Left lung (tissue), 10 donors: ENCODE measurements around the gene SAMHD1. TPM values are rescaled to one million over a fixed set of nuclear protein-coding genes. Genes with fewer than 3 reads are reported as not detected.

Experiments
- ATAC-seq: fragments of 200-7000 bp; cut with Tn5 transposase; one replicate; pipeline ENCODE4 v1.9.1; 2020; ENCODE audit warnings: moderate library complexity
- DNase-seq, 4 donors: peaks; one replicate each; pipeline ENCODE4 v3.0.0-alpha.2; 2013 to 2020
- H3K27ac ChIP-seq, 2 donors: fragments of 200-600 bp; sonication (generic) in 1 of 2; one replicate each; pipeline versions ENCODE4 v1.5.0 to v1.8.0; 2020 to 2021
- H3K27me3 ChIP-seq, 2 donors: fragments of 200-600 bp; sonication (generic) in 1 of 2; one replicate each; pipeline versions ENCODE4 v1.5.0 to v1.8.0; 2020 to 2021
- H3K36me3 ChIP-seq, 2 donors: fragments of 200-600 bp; sonication (generic) in 1 of 2; one replicate each; pipeline versions ENCODE4 v1.5.0 to v1.8.0; 2020 to 2021
- H3K4me1 ChIP-seq, 2 donors: fragments of 200-600 bp; one replicate each; pipeline ENCODE4 v1.8.0; 2021
- H3K4me3 ChIP-seq, 2 donors: fragments of 200-600 bp; sonication (generic) in 1 of 2; one replicate each; pipeline versions ENCODE4 v1.5.0 to v1.8.0; 2020 to 2021; ENCODE audit warnings: mild to moderate bottlenecking in 1 of 2
- H3K9me3 ChIP-seq, 2 donors: fragments of 200-600 bp; sonication (generic) in 1 of 2; one replicate each; pipeline versions ENCODE4 v1.5.0 to v1.8.0; 2020 to 2021
- CTCF ChIP-seq, 2 donors: fragments of 200-600 bp; sonication (generic) in 1 of 2; IDR thresholded peaks; one replicate each; pipeline versions ENCODE4 v1.5.0 to v1.8.0; 2021; ENCODE audit warnings: antibody characterized with exemption in 2 of 2
- intact Hi-C, 2 donors: fragments of 100-400 bp; cut with DNase I; formaldehyde crosslinking; loops; one replicate each; pipeline versions ENCODE4 v1.11.2 to v1.14.2; 2022
- polyA plus RNA-seq, 6 donors: library from polyadenylated mRNA; unstranded; fragments of 120-200 nt; gene quantifications; one replicate each; pipeline ENCODE4 v1.2.1, GENCODE V29; 2013; ENCODE audit not compliant: insufficient read length in 6 of 6
- total RNA-seq, 2 donors: library from RNA; stranded (reverse); fragmentation: NEBNext Ultra II Directional; extraction: Animal tissue kit (Norgen Biotek cat#: 25700); gene quantifications; one replicate each; pipeline ENCODE4 v1.2.1, GENCODE V29; 2021
- donor health status: DM: no; HTN: yes; CAD: no.
- donor health status: DM: no; HTN: no; CAD: no.

SAMHD1 gene
- total and polyA plus RNA-seq, 8 donors = 31.8 to 197 (median 38.7) TPM

DNA sequence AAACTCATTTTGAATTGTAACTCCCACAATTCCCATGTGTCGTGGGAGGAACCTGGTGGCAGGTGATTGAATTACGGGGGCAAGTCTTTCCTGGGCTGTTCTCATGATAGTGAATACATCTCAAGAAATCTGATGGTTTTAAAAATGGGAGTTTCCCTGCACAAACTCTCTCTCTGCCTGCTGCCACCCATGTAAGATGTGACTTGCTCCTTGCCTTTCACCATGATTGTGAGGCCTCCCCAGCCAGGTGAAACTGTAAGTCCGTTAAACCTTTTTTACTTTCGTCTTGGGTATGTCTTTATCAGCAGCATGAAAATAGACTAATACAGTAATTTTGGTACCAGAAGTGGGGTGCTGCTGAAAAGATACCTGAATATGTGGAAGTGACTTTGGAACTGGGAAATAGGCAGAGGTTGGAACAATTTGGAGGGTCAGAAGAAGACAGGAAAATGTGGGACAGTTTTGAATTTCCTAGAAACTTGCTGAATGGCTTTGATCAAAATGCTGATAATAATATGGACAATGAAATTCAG is 41.4 kb upstream of the SAMHD1 start:
- peaks cover 0 to 14% of the 10 kb centered on the region in 2 donors for H3K36me3 ChIP-seq
- H3K4me1 ChIP-seq = peaks cover 0 to 4% of the 10 kb centered on the region in 2 donors
- TF ChIP-seq CTCF (IDR thresholded peaks at IDR 0.05) = no peak
- no peaks in the 10 kb centered on the region for H3K27me3 ChIP-seq
- ATAC-seq (no peak), DNase-seq (no peak)
- H3K27ac ChIP-seq = no peak overlapping the region
- H3K9me3 ChIP-seq = peaks cover 0 to 9% of the 10 kb centered on the region in 2 donors
- H3K4me3 ChIP-seq = no peak overlapping the region
- intact Hi-C loops = no loop called here

- H3K36me3 ChIP-seq = peaks cover 0 to 14% of the 10 kb centered on the region in 2 donors
- no peak overlapping the region for H3K27ac ChIP-seq
- no peak for TF ChIP-seq CTCF (IDR thresholded peaks at IDR 0.05)
- intact Hi-C loops = no loop called here
- peaks cover 0 to 4% of the 10 kb centered on the region in 2 donors for H3K4me1 ChIP-seq
- ATAC-seq (no peak), DNase-seq (no peak)
- peaks cover 0 to 9% of the 10 kb centered on the region in 2 donors for H3K9me3 ChIP-seq
- no peak overlapping the region for H3K4me3 ChIP-seq
- H3K27me3 ChIP-seq = no peaks in the 10 kb centered on the region
Observed at GRCh38 chr20:36991703-36992102, 40.2 kb upstream of the SAMHD1 start.

GRCh38 chr20:36989797-36990196 is 38.3 kb upstream of the SAMHD1 start:
- peak overlapping the region in 1 of 2 donors; percentile 45 for H3K27ac ChIP-seq
- H3K4me3 ChIP-seq = no peak overlapping the region
- H3K9me3 ChIP-seq = peaks cover 0 to 9% of the 10 kb centered on the region in 2 donors
- H3K27me3 ChIP-seq = no peaks in the 10 kb centered on the region
- intact Hi-C loops = no loop called here
- no peak for TF ChIP-seq CTCF (IDR thresholded peaks at IDR 0.05)
- ATAC-seq (peak; percentile 72), DNase-seq (peak in 1 of 4 donors; percentile 48)
- peaks cover 0 to 4% of the 10 kb centered on the region in 2 donors for H3K4me1 ChIP-seq
- no peaks in the 10 kb centered on the region for H3K36me3 ChIP-seq

DNA sequence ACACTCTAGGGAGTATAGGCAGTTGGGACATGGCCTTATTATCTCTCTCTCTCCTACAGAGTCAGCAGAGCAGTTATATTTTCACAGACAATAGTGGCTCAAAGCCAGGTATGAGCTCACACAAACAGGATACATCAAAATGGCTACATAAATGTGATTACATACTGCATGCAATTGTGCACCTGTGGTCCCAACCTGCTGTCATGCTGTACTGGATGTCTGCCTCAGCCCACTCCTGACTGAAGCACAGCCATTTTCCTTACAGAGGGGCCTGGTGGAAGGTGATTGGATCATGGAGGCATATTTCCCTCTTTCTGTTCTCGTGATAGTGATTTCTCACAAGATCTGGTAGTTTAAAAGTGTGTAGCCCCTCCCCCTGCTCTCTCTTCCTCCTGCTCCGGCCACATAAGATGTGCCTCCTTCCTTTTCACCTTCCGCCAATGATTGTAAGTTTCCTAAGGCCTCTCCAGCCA is 37.0 kb upstream of the SAMHD1 start:
- H3K27ac ChIP-seq = peak overlapping the region in 1 of 2 donors; percentile 45
- no peaks in the 10 kb centered on the region for H3K27me3 ChIP-seq
- H3K4me1 ChIP-seq = peaks cover 0 to 4% of the 10 kb centered on the region in 2 donors
- peak; percentile 39 for ATAC-seq
- no peak overlapping the region for H3K4me3 ChIP-seq
- TF ChIP-seq CTCF (IDR thresholded peaks at IDR 0.05) = no peak
- DNase-seq = peak in 1 of 4 donors; percentile 8
- intact Hi-C loops = no loop called here
- H3K9me3 ChIP-seq = peaks cover 0 to 9% of the 10 kb centered on the region in 2 donors
- H3K36me3 ChIP-seq = no peaks in the 10 kb centered on the region

DNA sequence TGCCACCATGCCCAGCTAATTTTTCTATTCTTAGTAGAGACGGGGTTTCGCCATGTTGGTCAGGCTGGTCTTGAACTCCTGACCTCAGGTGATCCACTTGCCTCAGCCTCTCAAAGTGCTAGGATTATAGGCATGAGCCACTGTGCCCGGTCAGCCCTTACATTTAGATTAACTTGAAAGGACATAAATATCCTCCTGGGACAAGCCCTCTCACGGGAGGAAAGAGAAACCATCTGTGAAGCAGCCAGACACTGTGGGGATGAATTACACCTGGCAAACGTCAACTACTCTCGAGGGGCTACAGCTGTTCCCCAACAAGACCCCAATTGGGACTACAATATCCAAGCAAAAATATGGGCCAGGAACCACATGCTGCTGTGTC is 32.7 kb upstream of the SAMHD1 start:
- H3K27ac ChIP-seq = no peak overlapping the region
- H3K36me3 ChIP-seq = no peaks in the 10 kb centered on the region
- H3K27me3 ChIP-seq = no peaks in the 10 kb centered on the region
- peaks cover 0 to 4% of the 10 kb centered on the region in 2 donors for H3K4me1 ChIP-seq
- H3K4me3 ChIP-seq = no peak overlapping the region
- intact Hi-C loops = no loop called here
- no peak for TF ChIP-seq CTCF (IDR thresholded peaks at IDR 0.05)
- H3K9me3 ChIP-seq = no peaks in the 10 kb centered on the region
- DNase-seq (no peak), ATAC-seq (no peak)
